LNCAP (cell line): ENCODE results near the gene CLSTN2.

Source experiments
- CTCF ChIP-seq: fragments of 450-650 bp; IDR thresholded peaks from 2 replicates; pipeline ENCODE4 v1.5.1; 2017; ENCODE audit warnings: mild to moderate bottlenecking

Gene CLSTN2

GRCh38 chr3:140273542-140274195, 338.7 kb downstream of the CLSTN2 start:
- no peak for TF ChIP-seq CTCF

GRCh38 chr3:140274429-140274828, 339.4 kb downstream of the CLSTN2 start:
- TF ChIP-seq CTCF: no peak

- peak; percentile 49 for TF ChIP-seq CTCF
Observed at GRCh38 chr3:140276703-140277102, 341.7 kb downstream of the CLSTN2 start.

- TF ChIP-seq CTCF: no peak
Observed at GRCh38 chr3:140277886-140278285, 342.9 kb downstream of the CLSTN2 start.

- TF ChIP-seq CTCF: no peak
Observed at GRCh38 chr3:140284372-140284771, 349.4 kb downstream of the CLSTN2 start.

GRCh38 chr3:140285380-140285779, 350.4 kb downstream of the CLSTN2 start:
- no peak for TF ChIP-seq CTCF

GRCh38 chr3:140288595-140288994, 353.6 kb downstream of the CLSTN2 start:
- no peak for TF ChIP-seq CTCF

GRCh38 chr3:140290105-140290504, 355.1 kb downstream of the CLSTN2 start:
- no peak for TF ChIP-seq CTCF
